T-helper 17 cell (primary cell): ENCODE results near the gene RBM34. TPM values are rescaled to one million over a fixed set of nuclear protein-coding genes. Genes with fewer than 3 reads are reported as not detected.
A peak's percentile ranks its signal among the peaks of the same experiment; 100 is the strongest.
"Not testable (repeated sequence)": the region's sequence is repeated elsewhere in the genome, so short reads cannot be mapped to it uniquely, and the experiment has no call there.

ENCODE experiments used
- ATAC-seq: fragments of 150-1000 bp; cut with Tn5 transposase; 2 replicates; pipeline ENCODE4 v1.10.0; 2021; ENCODE audit warnings: mild to moderate bottlenecking, moderate library complexity
- DNase-seq, 3 donors: peaks; one replicate each; pipeline versions ENCODE4 v3.0.0 to v3.0.0-alpha.2; 2020 to 2021
- H3K9me3 ChIP-seq: one replicate; pipeline ENCODE4 v1.7.0; 2013; ENCODE audit warnings: low read length, mild to moderate bottlenecking; ENCODE audit not compliant: control insufficient read depth, poor library complexity, severe bottlenecking
- H3K27ac Mint-ChIP-seq: one replicate; pipeline ENCODE4 v1.8.0; 2022; ENCODE audit warnings: mild to moderate bottlenecking, moderate library complexity, mixed read lengths
- H3K27me3 Mint-ChIP-seq: one replicate; pipeline ENCODE4 v1.8.0; 2022; ENCODE audit warnings: mixed read lengths
- H3K36me3 Mint-ChIP-seq: one replicate; pipeline ENCODE4 v1.8.0; 2022; ENCODE audit warnings: low read depth, mixed read lengths
- H3K4me1 Mint-ChIP-seq: one replicate; pipeline ENCODE4 v1.8.0; 2022; ENCODE audit warnings: mild to moderate bottlenecking, mixed read lengths
- H3K4me3 Mint-ChIP-seq: one replicate; pipeline ENCODE4 v1.8.0; 2022; ENCODE audit warnings: mild to moderate bottlenecking, moderate library complexity, mixed read lengths
- total RNA-seq, 4 donors: library from RNA in 2 of 4; stranded (reverse) in 2 of 4; gene quantifications; one replicate each; pipeline ENCODE4 v1.2.3 and lab custom pipeline; 2022 to 2026

RBM34 gene
- total RNA-seq, 2 donors from 2014 or later, result 147 to 148 TPM

DNA sequence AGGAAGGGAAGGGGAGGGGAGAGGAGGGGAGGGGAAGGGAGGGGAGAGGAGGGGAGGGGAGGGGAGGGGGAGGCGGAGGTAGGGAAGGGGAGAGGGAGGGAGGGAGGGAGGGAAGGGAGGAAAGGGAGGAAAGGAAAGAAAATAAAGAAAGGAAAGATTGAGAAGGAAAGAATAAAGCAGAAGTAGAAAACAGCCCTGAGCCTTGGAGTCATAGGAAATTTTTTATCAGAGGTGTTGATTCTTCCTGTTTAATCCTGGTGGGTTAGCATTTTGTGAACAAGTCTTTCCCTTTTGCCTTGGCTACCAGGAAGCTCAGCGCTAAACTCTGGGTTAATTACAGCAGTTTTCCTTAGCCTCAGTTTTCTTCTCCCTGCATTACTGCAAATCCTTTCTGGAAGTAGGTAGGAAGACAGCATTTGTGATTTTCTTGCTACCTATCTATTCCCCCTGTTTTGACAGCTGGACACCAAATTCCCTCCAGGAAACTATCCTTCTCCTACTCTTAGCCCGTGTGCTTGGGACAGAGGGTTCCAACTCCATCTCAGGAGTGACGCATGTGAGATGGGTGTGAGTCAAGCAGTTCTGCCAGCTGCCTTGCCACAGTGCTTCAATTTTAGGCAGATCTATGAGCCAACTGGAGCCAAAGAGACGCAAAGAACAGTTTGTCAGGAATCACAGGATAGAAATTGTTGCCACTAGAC is 59.3 kb downstream of the RBM34 start:
- no peak for ATAC-seq
- no peak for DNase-seq
- no peaks in the 10 kb centered on the region for H3K9me3 ChIP-seq
- H3K27me3 Mint-ChIP-seq, result no peaks in the 10 kb centered on the region
- H3K36me3 Mint-ChIP-seq, result no peaks in the 10 kb centered on the region
- no peak overlapping the region for H3K27ac Mint-ChIP-seq
- H3K4me1 Mint-ChIP-seq, result peaks cover 29% of the 10 kb centered on the region
- no peak overlapping the region for H3K4me3 Mint-ChIP-seq

DNA sequence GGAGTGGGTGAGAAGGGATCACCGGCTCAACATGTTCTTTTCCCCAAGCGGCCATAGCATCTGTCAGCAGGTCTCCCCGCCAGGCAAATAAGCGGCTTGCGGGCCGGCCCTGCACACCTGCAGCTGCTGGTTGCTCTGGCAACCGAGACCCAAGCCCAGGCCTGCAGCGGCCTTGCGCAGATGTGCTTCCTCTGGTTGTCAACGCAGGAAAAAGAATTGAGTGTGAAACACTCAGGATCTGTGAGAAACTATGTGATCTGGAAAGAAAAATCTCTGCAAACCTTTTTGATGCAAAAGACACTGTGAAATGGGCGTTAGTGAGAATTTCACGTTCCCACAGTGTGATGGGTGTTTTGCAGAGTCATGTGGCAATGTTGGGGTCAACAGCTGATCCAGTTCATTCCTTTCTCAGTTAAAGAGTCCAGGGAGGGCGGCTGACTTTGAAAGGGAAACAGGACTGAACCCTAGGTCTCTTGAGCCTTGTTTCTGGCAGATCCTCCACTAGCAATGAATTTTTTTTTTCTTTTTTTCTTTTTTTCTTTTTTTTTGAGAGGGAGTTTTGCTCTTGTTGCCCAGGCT is 60.8 kb downstream of the RBM34 start:
- H3K4me1 Mint-ChIP-seq, result peaks cover 31% of the 10 kb centered on the region
- H3K9me3 ChIP-seq, result no peaks in the 10 kb centered on the region
- no peak for ATAC-seq
- H3K36me3 Mint-ChIP-seq, result no peaks in the 10 kb centered on the region
- H3K27ac Mint-ChIP-seq, result no peak overlapping the region
- no peak for DNase-seq
- H3K27me3 Mint-ChIP-seq, result peaks cover 4% of the 10 kb centered on the region
- no peak overlapping the region for H3K4me3 Mint-ChIP-seq

DNA sequence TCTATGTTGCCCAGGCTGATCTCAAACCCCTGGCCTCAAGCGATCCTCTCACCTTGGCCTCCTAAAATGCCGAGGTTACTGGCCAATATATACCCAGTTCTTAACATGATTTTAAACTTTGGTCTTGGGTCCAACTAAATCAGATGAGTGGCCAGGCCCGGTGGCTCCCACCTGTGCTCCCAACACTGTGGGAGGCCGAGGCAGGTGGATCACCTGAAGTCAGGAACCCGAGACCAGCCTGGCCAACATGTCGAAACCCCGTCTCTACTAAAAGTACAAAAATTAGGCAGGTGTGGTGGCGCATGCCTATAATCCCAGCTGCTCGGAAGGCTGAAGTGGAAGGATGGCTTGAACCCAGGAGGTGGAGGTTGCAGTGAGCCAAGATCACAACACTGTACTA is 62.1 kb downstream of the RBM34 start:
- no peak for ATAC-seq
- Mint-ChIP-seq H3K4me1 (peaks cover 19% of the 10 kb centered on the region), H3K36me3 (no peaks in the 10 kb centered on the region), H3K4me3 (no peak overlapping the region), H3K27me3 (peaks cover 4% of the 10 kb centered on the region), H3K27ac (no peak overlapping the region)
- no peak for DNase-seq
- no peaks in the 10 kb centered on the region for H3K9me3 ChIP-seq

DNA sequence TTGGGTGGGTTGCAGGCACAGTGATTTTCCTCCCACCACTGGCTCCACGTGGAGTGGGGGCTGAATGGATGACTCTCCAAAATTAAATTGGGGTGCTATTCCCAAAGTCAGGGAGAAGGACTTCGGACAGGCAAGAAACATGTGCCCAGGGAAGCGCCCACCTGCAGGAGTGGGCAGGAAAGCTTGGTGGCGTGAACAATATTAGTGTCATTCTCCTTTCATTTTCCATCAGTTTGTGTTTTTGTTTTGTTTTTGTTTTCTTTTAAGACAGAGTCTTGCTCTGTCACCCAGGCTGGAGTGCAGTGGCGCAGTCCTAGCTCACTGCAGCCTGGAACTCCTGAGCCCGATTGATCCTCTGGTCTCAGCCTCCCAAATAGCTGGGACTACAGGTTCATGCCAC is 62.5 kb downstream of the RBM34 start:
- H3K27ac Mint-ChIP-seq, result no peak overlapping the region
- DNase-seq, result no peak
- ATAC-seq, result no peak
- H3K4me1 Mint-ChIP-seq, result peaks cover 21% of the 10 kb centered on the region
- peaks cover 9% of the 10 kb centered on the region for H3K27me3 Mint-ChIP-seq
- H3K4me3 Mint-ChIP-seq, result no peak overlapping the region
- H3K9me3 ChIP-seq, result no peaks in the 10 kb centered on the region
- H3K36me3 Mint-ChIP-seq, result peaks cover 3% of the 10 kb centered on the region

DNA sequence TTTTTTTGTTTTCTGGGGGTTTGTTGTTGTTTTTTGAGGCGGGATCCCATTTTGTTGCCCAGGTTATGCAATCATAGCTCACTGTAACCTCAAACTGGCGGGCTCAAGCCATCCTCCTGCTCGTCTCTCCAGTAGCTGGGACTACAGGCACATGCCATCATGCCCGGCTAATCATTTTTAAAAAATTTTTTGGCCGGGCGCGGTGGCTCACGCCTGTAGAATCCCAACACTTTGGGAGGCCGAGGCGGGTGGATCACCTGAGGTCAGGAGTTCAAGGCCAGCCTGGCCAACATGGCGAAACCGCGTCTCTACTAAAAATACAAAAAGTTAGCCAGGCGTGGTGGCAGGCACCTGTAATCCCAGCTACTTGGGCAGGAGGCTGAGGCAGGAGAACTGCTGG is 63.5 kb downstream of the RBM34 start:
- not testable (repeated sequence) for H3K4me3 Mint-ChIP-seq, H3K9me3 ChIP-seq, H3K27me3 Mint-ChIP-seq, DNase-seq, H3K36me3 Mint-ChIP-seq, ATAC-seq, H3K27ac Mint-ChIP-seq
- H3K4me1 Mint-ChIP-seq, result peaks cover 16% of the 10 kb centered on the region

DNA sequence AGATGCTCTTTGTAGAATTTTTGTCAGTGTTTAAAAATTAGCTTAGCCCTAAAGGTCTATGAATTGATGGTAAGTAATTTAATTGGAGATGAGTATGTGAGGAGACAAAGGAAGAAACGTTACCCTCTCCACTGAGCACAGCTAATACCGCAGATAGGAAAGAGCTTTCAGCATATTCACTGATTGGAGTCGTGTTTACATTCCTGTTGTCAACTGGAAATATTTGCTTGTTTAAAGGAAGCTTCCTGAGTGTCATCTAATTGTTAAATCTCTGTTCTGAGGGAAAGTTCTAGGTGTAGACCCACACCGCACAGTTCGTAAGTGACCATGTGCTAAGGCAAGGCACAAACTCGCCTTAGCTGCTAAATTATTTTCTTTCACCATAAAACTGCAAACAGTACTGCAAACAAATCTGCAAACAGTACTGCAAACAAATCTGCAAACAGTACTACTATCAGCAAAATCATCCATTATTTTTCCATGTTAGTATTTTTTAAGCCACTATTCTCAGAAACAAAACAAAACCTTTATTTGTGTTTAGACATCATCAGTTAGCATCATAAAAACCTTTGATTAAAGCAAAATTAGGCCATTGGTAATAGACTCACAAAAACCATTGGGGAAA is 65.0 kb downstream of the RBM34 start:
- H3K9me3 ChIP-seq, result no peaks in the 10 kb centered on the region
- Mint-ChIP-seq H3K36me3 (peaks cover 3% of the 10 kb centered on the region), H3K4me1 (peaks cover 11% of the 10 kb centered on the region), H3K27me3 (peaks cover 9% of the 10 kb centered on the region), H3K27ac (no peak overlapping the region), H3K4me3 (no peak overlapping the region)
- no peak for DNase-seq
- ATAC-seq, result no peak

DNA sequence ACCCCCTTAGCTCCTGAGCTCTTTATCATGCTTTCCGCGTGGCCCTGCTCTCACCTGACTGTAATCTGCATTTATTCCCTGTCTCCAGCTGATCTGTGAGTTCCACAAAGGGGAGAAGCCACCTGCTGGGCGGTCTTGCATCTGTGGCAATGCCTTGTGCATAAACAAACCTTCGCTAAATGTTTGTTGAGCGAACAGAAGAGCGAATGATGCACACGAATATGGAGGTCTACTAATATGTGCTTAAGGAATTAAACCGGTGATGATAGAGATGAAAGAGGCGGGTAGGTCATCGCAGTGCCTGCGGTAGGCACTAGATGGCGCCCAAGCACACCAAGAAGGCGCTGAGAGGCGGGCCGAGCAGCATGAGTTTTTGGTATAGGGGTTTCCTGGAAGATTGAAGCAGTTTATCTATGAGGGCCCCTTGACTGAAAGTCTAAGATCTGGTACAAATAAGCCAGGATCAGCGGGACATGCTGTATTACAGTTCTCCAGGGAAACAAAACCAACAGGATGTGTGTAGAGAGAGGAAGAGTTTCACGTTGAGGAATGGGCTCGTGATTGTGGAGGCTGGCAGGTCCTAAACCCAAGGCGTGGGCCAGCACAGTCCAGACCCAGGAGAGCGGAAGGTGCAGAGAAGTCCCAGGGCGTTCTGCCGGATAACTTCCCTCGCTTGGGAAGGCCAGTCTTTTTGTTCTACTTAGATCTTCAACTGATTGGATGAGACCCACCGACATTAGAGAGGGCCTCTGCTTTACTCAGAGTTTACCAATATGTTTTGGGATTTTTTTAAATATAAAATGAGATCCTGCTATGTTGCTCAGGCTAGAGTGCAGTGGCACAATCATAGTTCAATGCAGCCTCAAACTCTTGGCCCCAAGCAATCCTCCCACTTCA is 67.1 kb downstream of the RBM34 start:
- ATAC-seq (peak; percentile 97), DNase-seq (peak; percentile 63 to 86 (median 67))
- no peak overlapping the region for H3K4me3 Mint-ChIP-seq
- peaks cover 10% of the 10 kb centered on the region for H3K4me1 Mint-ChIP-seq
- H3K36me3 Mint-ChIP-seq, result peaks cover 3% of the 10 kb centered on the region
- peak overlapping the region; percentile 11 for H3K27ac Mint-ChIP-seq
- peaks cover 9% of the 10 kb centered on the region for H3K27me3 Mint-ChIP-seq
- H3K9me3 ChIP-seq, result no peaks in the 10 kb centered on the region

DNA sequence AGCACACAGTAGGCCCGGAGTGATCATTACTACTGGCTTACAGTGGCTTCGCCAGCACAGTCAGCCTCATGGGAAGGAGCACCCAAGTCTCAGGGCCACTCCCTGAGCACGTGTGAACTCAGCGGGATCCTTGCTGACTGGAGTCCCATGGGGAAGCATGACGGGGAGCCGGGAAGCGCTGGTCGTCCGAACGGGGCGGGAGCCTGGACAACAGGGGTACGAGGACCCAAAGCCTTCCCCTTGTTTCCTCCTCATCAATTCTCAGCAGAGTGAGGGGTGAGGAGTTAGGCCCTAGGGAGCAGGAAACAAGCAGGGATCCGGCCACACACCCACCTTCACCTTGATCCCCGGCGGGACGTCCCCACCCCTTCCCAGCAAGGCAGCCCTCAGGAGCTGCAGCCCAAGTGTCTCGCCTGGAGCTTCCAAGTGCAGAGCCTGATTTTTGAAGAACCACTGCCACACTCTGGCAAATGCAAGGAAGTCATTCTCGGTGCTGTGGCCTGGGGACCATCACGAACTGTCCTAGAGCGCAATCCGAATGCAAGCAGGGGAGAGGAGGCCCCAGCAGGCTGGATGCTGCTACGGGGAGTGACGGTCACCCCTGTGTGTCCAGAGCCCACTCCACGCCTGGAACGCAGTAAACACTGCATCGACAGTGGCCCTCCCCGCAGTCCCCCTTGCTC is 67.9 kb downstream of the RBM34 start:
- peaks cover 9% of the 10 kb centered on the region for H3K27me3 Mint-ChIP-seq
- H3K27ac Mint-ChIP-seq, result peak overlapping the region; percentile 11
- H3K4me3 Mint-ChIP-seq, result no peak overlapping the region
- ATAC-seq (peak; percentile 12), DNase-seq (no peak)
- H3K9me3 ChIP-seq, result no peaks in the 10 kb centered on the region
- H3K4me1 Mint-ChIP-seq, result peaks cover 8% of the 10 kb centered on the region
- peaks cover 3% of the 10 kb centered on the region for H3K36me3 Mint-ChIP-seq

DNA sequence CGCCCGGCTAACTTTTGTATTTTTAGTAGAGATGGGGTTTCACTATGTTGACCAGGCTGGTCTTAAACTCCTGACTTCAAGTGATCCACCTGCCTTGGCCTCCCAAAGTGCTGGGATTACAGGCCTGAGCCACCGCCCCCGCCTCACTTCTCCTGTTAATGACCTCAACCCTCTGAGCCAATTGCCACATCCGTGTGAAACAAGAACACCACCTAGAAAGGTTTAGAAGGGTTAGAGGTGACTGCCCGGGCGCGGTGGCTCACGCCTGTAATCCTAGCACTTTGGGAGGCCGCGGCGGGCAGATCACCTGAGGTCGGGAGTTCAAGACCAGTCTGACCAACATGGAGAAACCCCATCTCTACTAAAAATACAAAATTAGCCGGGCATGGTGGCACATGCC is 68.6 kb downstream of the RBM34 start:
- H3K9me3 ChIP-seq, ATAC-seq, H3K4me3 Mint-ChIP-seq, DNase-seq, H3K27ac Mint-ChIP-seq, H3K4me1 Mint-ChIP-seq, H3K36me3 Mint-ChIP-seq, H3K27me3 Mint-ChIP-seq: not testable (repeated sequence)

DNA sequence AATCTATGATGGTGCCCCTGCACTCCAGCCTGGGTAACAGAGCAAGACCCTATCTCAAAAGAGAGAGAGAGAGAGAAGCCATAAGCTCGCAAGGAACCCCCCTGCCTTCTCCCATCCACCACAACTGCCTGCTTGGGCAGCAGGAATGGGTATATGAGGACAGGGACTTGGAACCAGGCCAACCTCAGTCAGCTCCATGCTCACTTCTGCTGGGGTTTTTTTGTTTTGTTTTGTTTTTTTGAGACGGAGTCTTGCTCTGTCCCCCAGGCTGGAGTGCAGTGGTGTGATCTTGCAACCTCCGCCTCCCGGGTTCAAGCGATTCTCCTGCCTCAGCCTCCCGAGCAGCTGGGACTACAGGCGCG is 69.0 kb downstream of the RBM34 start:
- not testable (repeated sequence) for H3K4me1 Mint-ChIP-seq, H3K9me3 ChIP-seq, DNase-seq, H3K27ac Mint-ChIP-seq, H3K36me3 Mint-ChIP-seq, H3K27me3 Mint-ChIP-seq, H3K4me3 Mint-ChIP-seq, ATAC-seq

DNA sequence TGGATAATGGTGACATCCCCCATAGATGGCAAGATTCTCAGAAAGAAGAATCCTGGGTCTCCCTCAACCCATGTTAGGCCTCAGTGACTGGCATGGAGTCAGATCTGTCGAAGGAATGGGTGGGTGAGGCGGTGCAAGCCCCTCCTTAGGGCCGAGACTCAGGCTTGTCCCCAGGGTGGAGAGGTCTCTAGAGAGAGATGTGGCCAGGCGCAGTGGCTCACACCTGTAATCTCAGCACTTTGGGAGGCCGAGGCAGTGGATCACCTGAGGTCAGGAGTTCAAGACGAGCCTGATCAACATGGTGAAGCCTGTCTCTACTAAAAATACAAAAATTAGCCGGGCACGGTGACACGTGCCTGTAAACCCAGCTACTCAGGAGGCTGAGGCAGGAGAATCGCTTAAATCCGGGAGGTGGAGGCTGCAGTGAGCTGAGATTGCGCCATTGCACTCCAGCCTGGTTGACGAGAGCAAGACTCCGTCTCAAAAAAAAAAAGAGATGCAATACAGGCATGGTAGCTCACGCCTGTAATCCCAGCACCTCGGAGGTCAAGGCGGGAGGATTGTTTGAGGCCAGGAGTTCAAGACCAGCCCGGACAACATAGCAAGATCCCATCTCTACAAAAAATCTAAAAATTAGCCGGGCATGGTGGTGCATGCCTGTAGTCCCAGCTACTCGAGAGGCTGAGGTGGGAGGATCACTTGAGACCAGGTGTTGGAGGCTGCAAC is 69.6 kb downstream of the RBM34 start:
- H3K4me1 Mint-ChIP-seq, H3K9me3 ChIP-seq, DNase-seq, H3K36me3 Mint-ChIP-seq, H3K4me3 Mint-ChIP-seq, H3K27me3 Mint-ChIP-seq, ATAC-seq, H3K27ac Mint-ChIP-seq: not testable (repeated sequence)

DNA sequence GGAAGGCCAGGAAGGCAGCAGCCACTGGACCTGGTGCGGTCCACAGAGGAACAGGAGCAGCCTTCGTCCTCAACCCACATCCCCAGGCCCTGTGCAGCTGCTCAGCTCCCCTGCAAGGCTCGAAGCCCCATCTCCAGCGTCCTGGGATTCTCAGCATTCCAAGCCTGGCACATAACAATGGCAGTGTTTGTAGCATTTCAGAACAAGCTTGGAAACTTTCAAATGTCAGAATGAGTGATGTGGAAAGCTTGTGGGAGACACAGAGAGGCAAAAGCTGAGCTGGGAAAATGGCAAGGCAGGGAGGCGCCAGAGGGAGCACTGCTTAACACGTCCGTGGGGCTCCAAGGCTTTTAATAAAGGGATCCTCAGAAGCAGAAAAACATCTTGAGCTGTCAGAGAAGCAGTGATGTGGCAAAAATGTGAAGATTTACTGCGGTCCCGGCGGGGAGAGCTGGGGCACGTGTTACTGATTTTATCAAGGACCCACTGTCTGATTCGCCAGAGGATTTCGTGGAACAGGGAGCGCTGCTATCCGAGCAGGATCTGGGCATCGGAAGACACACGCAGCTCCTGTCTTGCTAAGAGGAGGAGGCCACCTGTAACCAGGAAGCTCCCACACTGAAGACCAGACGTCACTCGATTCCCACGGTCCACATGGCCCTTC is 70.5 kb downstream of the RBM34 start:
- no peaks in the 10 kb centered on the region for H3K9me3 ChIP-seq
- Mint-ChIP-seq H3K36me3 (peaks cover 3% of the 10 kb centered on the region), H3K27me3 (peaks cover 5% of the 10 kb centered on the region), H3K27ac (no peak overlapping the region), H3K4me1 (peaks cover 5% of the 10 kb centered on the region), H3K4me3 (no peak overlapping the region)
- DNase-seq, result no peak
- no peak for ATAC-seq
